Fibroblast of lung (primary cell): ENCODE results near the gene TARM1. TPM values are rescaled to one million over a fixed set of nuclear protein-coding genes. Genes with fewer than 3 reads are reported as not detected.

Experiments
- DNase-seq, 2 donors: peaks; one replicate each; pipeline versions ENCODE4 v3.0.0 to v3.0.0-alpha.2; 2010; ENCODE audit warnings: low read depth in 2 of 2
- H2AFZ ChIP-seq: 2 replicates; pipeline ENCODE4 v1.5.1; 2012; ENCODE audit warnings: low read length, control low read depth, inconsistent platforms
- H3K27ac ChIP-seq: 2 replicates; pipeline ENCODE4 v1.5.1; 2011; ENCODE audit warnings: low read length, control low read depth; ENCODE audit not compliant: insufficient read depth
- H3K27me3 ChIP-seq: 2 replicates; pipeline ENCODE4 v1.5.1; 2011; ENCODE audit warnings: mild to moderate bottlenecking, low read length; ENCODE audit not compliant: control insufficient read depth, insufficient read depth
- H3K36me3 ChIP-seq: 2 replicates; pipeline ENCODE4 v1.5.1; 2011; ENCODE audit warnings: low read length; ENCODE audit not compliant: control insufficient read depth, insufficient read depth
- H3K4me1 ChIP-seq: 2 replicates; pipeline ENCODE4 v1.5.1; 2011; ENCODE audit warnings: low read length; ENCODE audit not compliant: control insufficient read depth, insufficient read depth; ENCODE audit errors: extremely low read depth
- H3K4me2 ChIP-seq: 2 replicates; pipeline ENCODE4 v1.5.1; 2011; ENCODE audit warnings: low read length, control low read depth; ENCODE audit not compliant: insufficient read depth; ENCODE audit errors: extremely low read depth
- H3K4me3 ChIP-seq, 4 experiments: fragments of 200-600 bp in 1 of 4; sonication (generic) in 1 of 4; replicated peaks in 1 of 4; 2 replicates each; pipeline ENCODE4 v1.5.1; 2011 to 2016; ENCODE audit warnings: low read length in 4 of 4, low read depth in 3 of 4, mild to moderate bottlenecking in 3 of 4, control low read depth in 2 of 4, inconsistent platforms in 1 of 4, mixed read lengths in 1 of 4; ENCODE audit not compliant: insufficient read depth in 1 of 4; ENCODE audit errors: control extremely low read depth in 1 of 4
- H3K79me2 ChIP-seq: 2 replicates; pipeline ENCODE4 v1.5.1; 2012; ENCODE audit warnings: mild to moderate bottlenecking, low read length, inconsistent platforms; ENCODE audit not compliant: control insufficient read depth, insufficient read depth
- H3K9ac ChIP-seq: 2 replicates; pipeline ENCODE4 v1.5.1; 2011; ENCODE audit warnings: mild to moderate bottlenecking, low read length, control low read depth; ENCODE audit not compliant: insufficient read depth
- H3K9me3 ChIP-seq: 2 replicates; pipeline ENCODE4 v1.5.1; 2012; ENCODE audit warnings: low read depth, low read length; ENCODE audit not compliant: control insufficient read depth, insufficient read depth
- H4K20me1 ChIP-seq: 2 replicates; pipeline ENCODE4 v1.5.1; 2011; ENCODE audit warnings: low read length; ENCODE audit not compliant: control insufficient read depth, insufficient read depth; ENCODE audit errors: extremely low read depth
- CTCF ChIP-seq, 2 donors: IDR thresholded peaks in 1 of 2; conservative IDR thresholded peaks in 1 of 2; 1 replicate in 1 of 2; 2 replicates in 1 of 2; pipeline ENCODE4 v1.5.1; 2011 to 2012; ENCODE audit warnings: low read length in 2 of 2, control low read depth in 1 of 2, inconsistent platforms in 1 of 2, low read depth in 1 of 2, mild to moderate bottlenecking in 1 of 2
- EZH2 ChIP-seq: IDR thresholded peaks from 2 replicates; pipeline ENCODE4 v1.5.1; 2012; ENCODE audit warnings: low read length, control low read depth, mild to moderate bottlenecking; ENCODE audit errors: missing control alignments
- polyA plus RNA-seq, 2 donors: library from polyadenylated mRNA; depleted of rRNA in 1 of 2; stranded (reverse) in 1 of 2; unstranded in 1 of 2; fragments of >200 nt; gene quantifications; 2 replicates each; pipeline ENCODE4 v1.2.1, GENCODE V29; 2011 to 2012; ENCODE audit warnings: missing spikeins in 1 of 2
- total RNA-seq: library from RNA; depleted of rRNA; stranded (reverse); fragments of >200 nt; gene quantifications from 2 replicates; pipeline ENCODE4 v1.2.1, GENCODE V29; 2014

TARM1 gene
- total and polyA plus RNA-seq, 2 donors (not counting 1 experiment from before 2014, with no cell fraction given), result not detected

GRCh38 chr19:54030895-54031586, 50.1 kb downstream of the TARM1 start:
- no peak overlapping the region for H3K27ac ChIP-seq
- H3K79me2 ChIP-seq, result no peaks in the 10 kb centered on the region
- peak overlapping the region; percentile 48 for H2AFZ ChIP-seq
- no peaks in the 10 kb centered on the region for H3K27me3 ChIP-seq
- no peaks in the 10 kb centered on the region for H4K20me1 ChIP-seq
- H3K4me2 ChIP-seq, result peak overlapping the region; percentile 2
- H3K9ac ChIP-seq, result no peak overlapping the region
- no peaks in the 10 kb centered on the region for H3K36me3 ChIP-seq
- H3K9me3 ChIP-seq, result no peaks in the 10 kb centered on the region
- TF ChIP-seq CTCF (conservative IDR thresholded peaks at IDR 0.05 in 1 of 2, IDR thresholded peaks at IDR 0.05 in 1 of 2; ENCODE audit: low read depth in 1 of 2, low read length in 2 of 2) (peak; percentile 56 to 61), EZH2 (no peak)
- no peaks in the 10 kb centered on the region for H3K4me1 ChIP-seq
- peak in 1 of 2 donors; percentile 30 for DNase-seq
- H3K4me3 ChIP-seq, result peak overlapping the region in 1 of 4 experiments; percentile 38

GRCh38 chr19:54029930-54030490, 51.2 kb downstream of the TARM1 start:
- Histone ChIP-seq H3K27me3 (no peaks in the 10 kb centered on the region), H3K4me1 (no peaks in the 10 kb centered on the region), H3K9ac (no peak overlapping the region), H2AFZ (no peak overlapping the region), H3K9me3 (no peaks in the 10 kb centered on the region), H3K36me3 (no peaks in the 10 kb centered on the region), H4K20me1 (no peaks in the 10 kb centered on the region), H3K27ac (no peak overlapping the region), H3K79me2 (no peaks in the 10 kb centered on the region), H3K4me3 (no peak overlapping the region), H3K4me2 (peak overlapping the region; percentile 64)
- DNase-seq, result peak; percentile 43 to 58
- TF ChIP-seq EZH2 (no peak), CTCF (conservative IDR thresholded peaks at IDR 0.05 in 1 of 2, IDR thresholded peaks at IDR 0.05 in 1 of 2; ENCODE audit: low read depth in 1 of 2, low read length in 2 of 2) (peak; percentile 72 to 76)

- no peak for TF ChIP-seq CTCF (conservative IDR thresholded peaks at IDR 0.05 in 1 of 2, IDR thresholded peaks at IDR 0.05 in 1 of 2; ENCODE audit: low read depth in 1 of 2, low read length in 2 of 2)
- no peaks in the 10 kb centered on the region for H3K27me3 ChIP-seq
- no peak for DNase-seq
These were observed 51.9 kb downstream of the TARM1 start for GRCh38 chr19:54029301-54029700.

More at GRCh38 chr19:54029301-54029700, 51.9 kb downstream of the TARM1 start:
- no peak overlapping the region for H3K4me2 ChIP-seq
- H2AFZ ChIP-seq, result no peak overlapping the region
- H3K27ac ChIP-seq, result no peak overlapping the region
- no peaks in the 10 kb centered on the region for H3K36me3 ChIP-seq
- H4K20me1 ChIP-seq, result no peaks in the 10 kb centered on the region
- H3K9me3 ChIP-seq, result no peaks in the 10 kb centered on the region
- no peaks in the 10 kb centered on the region for H3K79me2 ChIP-seq
- no peak overlapping the region for H3K9ac ChIP-seq
- H3K4me3 ChIP-seq, result no peak overlapping the region
- H3K4me1 ChIP-seq, result no peaks in the 10 kb centered on the region
